WTC11 (cell line): ENCODE measurements around the gene TGM2.

Source experiments
- CTCF ChIP-seq: fragments of 200-600 bp; IDR thresholded peaks from 2 replicates; pipeline ENCODE4 v1.8.0; 2022; ENCODE audit warnings: antibody characterized with exemption
- E2F1 ChIP-seq: sonication (generic); formaldehyde crosslinking; IDR thresholded peaks from 2 replicates; pipeline ENCODE4 v1.8.0; 2022; ENCODE audit warnings: mild to moderate bottlenecking, missing genetic modification reagents
- TF ChIP-seq, protein P1 (sequence below): sonication (generic); formaldehyde crosslinking; IDR thresholded peaks from 2 replicates; pipeline ENCODE4 v1.8.1; 2022; ENCODE audit warnings: missing genetic modification reagents, borderline replicate concordance

DNA sequence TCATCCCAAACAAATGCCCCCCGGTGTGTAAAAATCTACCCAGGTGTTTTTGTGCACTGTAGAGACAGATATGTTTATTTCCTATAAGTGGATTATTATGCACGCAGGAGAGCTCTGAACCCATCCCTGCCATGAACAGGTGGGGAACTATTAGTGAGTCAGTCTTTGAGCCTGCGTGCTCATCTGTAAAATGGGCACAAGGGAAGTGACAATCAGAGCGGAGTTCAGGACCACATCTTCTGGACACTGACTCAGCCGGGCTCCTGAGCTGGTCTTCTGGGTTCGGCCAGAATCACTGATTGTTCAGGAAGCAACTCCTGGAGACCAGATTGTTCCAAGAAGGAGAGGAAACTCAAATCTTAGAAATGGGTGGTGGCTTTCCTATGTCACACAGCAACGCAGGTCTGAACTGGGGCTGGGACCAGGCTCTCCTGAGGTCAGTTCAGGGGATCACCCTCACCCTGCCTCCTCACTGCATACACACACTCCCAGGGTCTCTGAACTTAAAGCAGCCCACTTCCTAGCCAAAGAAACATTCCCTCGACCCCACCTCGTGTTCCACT is 27.3 kb upstream of the TGM2 start:
- TF ChIP-seq E2F1 (CRISPR knock-in tag) (no peak), CTCF (no peak)
- TF ChIP-seq, protein P1, sequence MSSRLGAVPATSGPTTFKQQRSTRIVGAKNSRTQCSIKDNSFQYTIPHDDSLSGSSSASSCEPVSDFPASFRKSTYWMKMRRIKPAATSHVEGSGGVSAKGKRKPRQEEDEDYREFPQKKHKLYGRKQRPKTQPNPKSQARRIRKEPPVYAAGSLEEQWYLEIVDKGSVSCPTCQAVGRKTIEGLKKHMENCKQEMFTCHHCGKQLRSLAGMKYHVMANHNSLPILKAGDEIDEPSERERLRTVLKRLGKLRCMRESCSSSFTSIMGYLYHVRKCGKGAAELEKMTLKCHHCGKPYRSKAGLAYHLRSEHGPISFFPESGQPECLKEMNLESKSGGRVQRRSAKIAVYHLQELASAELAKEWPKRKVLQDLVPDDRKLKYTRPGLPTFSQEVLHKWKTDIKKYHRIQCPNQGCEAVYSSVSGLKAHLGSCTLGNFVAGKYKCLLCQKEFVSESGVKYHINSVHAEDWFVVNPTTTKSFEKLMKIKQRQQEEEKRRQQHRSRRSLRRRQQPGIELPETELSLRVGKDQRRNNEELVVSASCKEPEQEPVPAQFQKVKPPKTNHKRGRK (CRISPR knock-in tag), result no peak
